Keratinocyte (primary cell): ENCODE measurements around the gene GSTA5. TPM values are rescaled to one million over a fixed set of nuclear protein-coding genes. Genes with fewer than 3 reads are reported as not detected.
"Not testable (repeated sequence)": the region's sequence is repeated elsewhere in the genome, so short reads cannot be mapped to it uniquely, and the experiment has no call there.

Experiments
- DNase-seq: peaks from one replicate; pipeline ENCODE4 v3.0.0-alpha.2; 2011; ENCODE audit warnings: low read depth, missing footprints, low spot score
- FAIRE-seq: peaks from 2 replicates; lab custom pipeline; 2011; peaks lifted over from hg19 to GRCh38; lab: Jason Lieb, UNC
- H2AFZ ChIP-seq: 2 replicates; pipeline ENCODE4 v1.6.0; 2012; ENCODE audit warnings: low read length, control low read depth, inconsistent platforms; ENCODE audit not compliant: control insufficient read depth
- H3K27ac ChIP-seq: 2 replicates; pipeline ENCODE4 v1.5.1; 2011; ENCODE audit warnings: low read length; ENCODE audit not compliant: control insufficient read depth, insufficient read depth
- H3K27me3 ChIP-seq: 3 replicates; pipeline ENCODE4 v1.6.0; 2011; ENCODE audit warnings: low read length; ENCODE audit not compliant: control insufficient read depth, insufficient read depth; ENCODE audit errors: extremely low read depth
- H3K36me3 ChIP-seq, 2 experiments: 2 replicates in 1 of 2; 3 replicates in 1 of 2; pipeline ENCODE4 v1.5.1; 2011; ENCODE audit warnings: low read length in 2 of 2, mild to moderate bottlenecking in 1 of 2; ENCODE audit not compliant: control insufficient read depth in 2 of 2, insufficient read depth in 2 of 2; ENCODE audit errors: extremely low read depth in 1 of 2
- H3K4me1 ChIP-seq: 3 replicates; pipeline ENCODE4 v1.5.1; 2011; ENCODE audit warnings: low read length; ENCODE audit not compliant: control insufficient read depth, insufficient read depth; ENCODE audit errors: extremely low read depth
- H3K4me2 ChIP-seq: 3 replicates; pipeline ENCODE4 v1.6.0; 2011; ENCODE audit warnings: low read depth, low read length; ENCODE audit not compliant: control insufficient read depth, insufficient read depth; ENCODE audit errors: extremely low read depth
- H3K4me3 ChIP-seq, 3 experiments: fragments of 200-600 bp in 1 of 3; sonication (generic) in 1 of 3; 2 replicates in 2 of 3; 3 replicates in 1 of 3; pipeline ENCODE4 v1.5.1; 2011 to 2016; ENCODE audit warnings: low read length in 3 of 3, mild to moderate bottlenecking in 3 of 3, control low read depth in 2 of 3, inconsistent platforms in 1 of 3, low read depth in 1 of 3, mixed read lengths in 1 of 3, mixed run types in 1 of 3, moderate library complexity in 1 of 3; ENCODE audit not compliant: control insufficient read depth in 2 of 3, insufficient read depth in 2 of 3; ENCODE audit errors: extremely low read depth in 1 of 3
- H3K79me2 ChIP-seq: 2 replicates; pipeline ENCODE4 v1.6.0; 2012; ENCODE audit warnings: low read length; ENCODE audit not compliant: control insufficient read depth, insufficient read depth
- H3K9ac ChIP-seq: 3 replicates; pipeline ENCODE4 v1.6.0; 2011; ENCODE audit warnings: low read length; ENCODE audit not compliant: control insufficient read depth, insufficient read depth; ENCODE audit errors: extremely low read depth
- H3K9me1 ChIP-seq: 3 replicates; pipeline ENCODE4 v1.6.0; 2011; ENCODE audit warnings: low read length; ENCODE audit not compliant: control insufficient read depth, insufficient read depth; ENCODE audit errors: extremely low read depth
- H3K9me3 ChIP-seq: 2 replicates; pipeline ENCODE4 v1.5.1; 2012; ENCODE audit warnings: low read depth, low read length; ENCODE audit not compliant: control insufficient read depth
- H4K20me1 ChIP-seq: 3 replicates; pipeline ENCODE4 v1.6.0; 2011; ENCODE audit warnings: low read length; ENCODE audit not compliant: control insufficient read depth, insufficient read depth; ENCODE audit errors: extremely low read depth
- CTCF ChIP-seq, 3 experiments: IDR thresholded peaks in 1 of 3; conservative IDR thresholded peaks in 1 of 3; optimal IDR thresholded peaks in 1 of 3; 2 replicates in 2 of 3; 3 replicates in 1 of 3; pipeline versions ENCODE3 to v1.5.1; 2011; ENCODE audit warnings: low read length in 3 of 3, mild to moderate bottlenecking in 3 of 3, moderate library complexity in 2 of 3, control low read depth in 1 of 3, inconsistent platforms in 1 of 3; ENCODE audit not compliant: insufficient read depth in 2 of 3; ENCODE audit errors: extremely low read depth in 1 of 3
- EZH2 ChIP-seq: IDR thresholded peaks from one replicate; pipeline ENCODE4 v1.6.1; 2012; ENCODE audit warnings: inconsistent platforms, mild to moderate bottlenecking, low read length, moderate library complexity
- dilution Hi-C: fragments of 300-500 bp; cut with MboI; formaldehyde crosslinking; loops from one replicate; pipeline ENCODE4 v1.7.0; 2020; ENCODE audit warnings: low sequenced_read_pairs; ENCODE audit not compliant: extremely low pct_ligation_motif_present
- polyA plus RNA-seq, 5 experiments: library from polyadenylated mRNA; depleted of rRNA in 3 of 5; stranded (reverse) in 3 of 5; stranded (forward) in 1 of 5; unstranded in 1 of 5; fragments of >200 nt; gene quantifications; 1 replicate in 1 of 5; 2 replicates in 3 of 5; 3 replicates in 1 of 5; pipeline versions ENCODE4 v1.2.1 to v1.2.3, GENCODE V29; 2011 to 2012; ENCODE audit warnings: missing spikeins in 2 of 5, low read depth in 1 of 5, low replicate concordance in 1 of 5

GSTA5 gene
- polyA plus RNA-seq, 1 donor (not counting 4 experiments of a cell fraction or from before 2014, with no cell fraction given), result not detected

GRCh38 chr6:52787917-52788316 lies 52.7 kb downstream of the GSTA5 start:
- no peaks in the 10 kb centered on the region for H3K4me1 ChIP-seq
- DNase-seq (no peak), FAIRE-seq (no peak)
- no peaks in the 10 kb centered on the region for H3K79me2 ChIP-seq
- no peaks in the 10 kb centered on the region for H3K9me3 ChIP-seq
- H2AFZ ChIP-seq, result no peak overlapping the region
- dilution Hi-C loops, result no loop called here
- H4K20me1 ChIP-seq, result no peaks in the 10 kb centered on the region
- no peak overlapping the region for H3K27ac ChIP-seq
- no peak overlapping the region for H3K4me3 ChIP-seq
- H3K36me3 ChIP-seq, result no peaks in the 10 kb centered on the region
- no peaks in the 10 kb centered on the region for H3K9me1 ChIP-seq
- H3K4me2 ChIP-seq, result no peak overlapping the region
- no peaks in the 10 kb centered on the region for H3K27me3 ChIP-seq
- TF ChIP-seq CTCF (optimal IDR thresholded peaks at IDR 0.05 in 1 of 3, IDR thresholded peaks at IDR 0.05 in 1 of 3, conservative IDR thresholded peaks at IDR 0.05 in 1 of 3; ENCODE audit: extremely low read depth in 1 of 3, insufficient read depth in 2 of 3, low read length in 3 of 3) (no peak), EZH2 (no peak)
- no peak overlapping the region for H3K9ac ChIP-seq

DNA sequence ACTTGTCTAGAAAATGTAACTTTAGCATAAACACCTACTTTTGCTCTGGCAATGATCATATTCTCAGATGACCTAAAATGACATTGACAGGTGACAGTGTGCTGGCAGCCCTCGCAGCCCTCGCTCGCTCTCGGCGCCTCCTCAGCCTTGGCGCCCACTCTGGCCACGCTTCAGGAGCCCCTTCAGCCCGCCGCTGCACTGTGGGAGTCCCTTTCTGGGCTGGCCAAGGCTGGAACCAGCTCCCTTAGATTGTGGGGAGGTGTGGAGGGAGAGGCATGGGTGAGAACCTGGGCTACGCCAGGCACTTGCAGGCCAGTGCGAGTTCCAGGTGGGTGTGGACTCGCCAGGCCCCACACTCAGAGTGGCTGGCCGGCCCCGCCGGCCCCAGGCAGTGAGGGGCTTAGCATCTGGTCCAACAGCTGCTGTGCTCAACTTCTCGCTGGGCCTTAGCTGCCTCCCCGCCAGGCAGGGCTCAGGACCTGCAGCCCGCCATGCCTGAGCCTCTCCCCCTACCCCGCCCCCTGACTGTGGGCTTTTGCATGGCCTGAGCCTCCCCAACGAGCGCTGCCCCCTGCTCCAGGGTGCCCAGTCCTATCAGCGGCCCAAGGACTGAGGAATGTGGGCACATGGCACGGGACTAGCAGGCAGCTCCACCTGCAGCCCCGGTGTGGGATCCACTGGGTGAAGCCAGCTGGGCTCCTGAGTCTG lies 54.2 kb downstream of the GSTA5 start:
- no peak overlapping the region for H2AFZ ChIP-seq
- no peak for TF ChIP-seq CTCF (optimal IDR thresholded peaks at IDR 0.05 in 1 of 3, IDR thresholded peaks at IDR 0.05 in 1 of 3, conservative IDR thresholded peaks at IDR 0.05 in 1 of 3; ENCODE audit: extremely low read depth in 1 of 3, insufficient read depth in 2 of 3, low read length in 3 of 3)
- TF ChIP-seq EZH2, result no peak
- H3K9ac ChIP-seq, result no peak overlapping the region
- no peak overlapping the region for H3K27ac ChIP-seq
- no peak overlapping the region for H3K4me3 ChIP-seq
- FAIRE-seq, result no peak
- DNase-seq, result no peak
- no peak overlapping the region for H3K4me2 ChIP-seq
- H3K27me3 ChIP-seq, result no peaks in the 10 kb centered on the region
- H3K79me2 ChIP-seq, result no peaks in the 10 kb centered on the region
- no peaks in the 10 kb centered on the region for H3K9me1 ChIP-seq
- H3K36me3 ChIP-seq, result no peaks in the 10 kb centered on the region
- dilution Hi-C loops, result no loop called here
- H4K20me1 ChIP-seq, result no peaks in the 10 kb centered on the region
- H3K9me3 ChIP-seq, result no peaks in the 10 kb centered on the region
- no peaks in the 10 kb centered on the region for H3K4me1 ChIP-seq

DNA sequence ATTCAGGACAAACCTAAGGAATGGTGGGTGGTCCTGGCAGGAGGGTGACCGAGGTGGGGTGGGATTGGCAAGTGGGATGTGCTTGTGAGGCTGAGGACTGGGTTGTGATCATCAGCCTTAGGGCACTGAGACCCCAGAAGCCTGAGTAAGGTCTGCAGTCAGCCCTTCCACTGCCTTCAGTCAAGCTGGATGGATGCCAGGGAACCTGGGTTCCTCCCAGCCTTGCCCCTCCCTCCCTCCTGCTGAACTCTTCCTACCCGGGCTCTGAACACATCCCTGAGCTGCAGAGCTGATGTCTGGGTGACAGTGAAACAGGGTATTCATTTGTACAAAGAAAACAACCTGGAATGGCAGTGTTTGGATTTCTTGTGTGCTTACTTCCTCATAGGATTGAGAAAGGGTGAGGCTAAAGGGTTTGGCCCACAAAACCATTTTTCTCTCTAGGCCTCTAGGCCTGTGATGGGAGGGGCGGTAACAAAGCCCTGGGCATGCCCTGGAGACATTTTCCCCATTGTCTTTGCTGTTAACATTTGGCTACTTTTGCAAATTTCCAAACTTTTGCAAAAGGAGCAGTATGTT lies 57.8 kb downstream of the GSTA5 start:
- not testable (repeated sequence) for H2AFZ ChIP-seq, H3K4me1 ChIP-seq, DNase-seq

GRCh38 chr6:52782209-52782608 lies 58.4 kb downstream of the GSTA5 start:
- DNase-seq, H3K9ac ChIP-seq, H3K27me3 ChIP-seq, H3K9me1 ChIP-seq, H2AFZ ChIP-seq, FAIRE-seq, H3K36me3 ChIP-seq, H3K4me3 ChIP-seq, dilution Hi-C loops, H3K9me3 ChIP-seq, H3K4me1 ChIP-seq, H3K79me2 ChIP-seq, H4K20me1 ChIP-seq, H3K4me2 ChIP-seq, H3K27ac ChIP-seq: not testable (repeated sequence)

More for the DNA sequence above, 57.8 kb downstream of the GSTA5 start:
- H3K4me3 ChIP-seq, H3K27ac ChIP-seq, H3K27me3 ChIP-seq, H3K4me2 ChIP-seq, H3K9me3 ChIP-seq, FAIRE-seq, H3K79me2 ChIP-seq, H4K20me1 ChIP-seq, H3K9me1 ChIP-seq, H3K36me3 ChIP-seq, H3K9ac ChIP-seq, dilution Hi-C loops: not testable (repeated sequence)
